OCI-M1 (cell line): Measurements from ENCODE around the gene SLC12A7.
"Not testable (repeated sequence)": the region's sequence is repeated elsewhere in the genome, so short reads cannot be mapped to it uniquely, and the experiment has no call there.

Source experiments
- DNase-seq: peaks from one replicate; lab custom pipeline; 2025; lab: John Stamatoyannopoulos, UW

Gene SLC12A7

DNA sequence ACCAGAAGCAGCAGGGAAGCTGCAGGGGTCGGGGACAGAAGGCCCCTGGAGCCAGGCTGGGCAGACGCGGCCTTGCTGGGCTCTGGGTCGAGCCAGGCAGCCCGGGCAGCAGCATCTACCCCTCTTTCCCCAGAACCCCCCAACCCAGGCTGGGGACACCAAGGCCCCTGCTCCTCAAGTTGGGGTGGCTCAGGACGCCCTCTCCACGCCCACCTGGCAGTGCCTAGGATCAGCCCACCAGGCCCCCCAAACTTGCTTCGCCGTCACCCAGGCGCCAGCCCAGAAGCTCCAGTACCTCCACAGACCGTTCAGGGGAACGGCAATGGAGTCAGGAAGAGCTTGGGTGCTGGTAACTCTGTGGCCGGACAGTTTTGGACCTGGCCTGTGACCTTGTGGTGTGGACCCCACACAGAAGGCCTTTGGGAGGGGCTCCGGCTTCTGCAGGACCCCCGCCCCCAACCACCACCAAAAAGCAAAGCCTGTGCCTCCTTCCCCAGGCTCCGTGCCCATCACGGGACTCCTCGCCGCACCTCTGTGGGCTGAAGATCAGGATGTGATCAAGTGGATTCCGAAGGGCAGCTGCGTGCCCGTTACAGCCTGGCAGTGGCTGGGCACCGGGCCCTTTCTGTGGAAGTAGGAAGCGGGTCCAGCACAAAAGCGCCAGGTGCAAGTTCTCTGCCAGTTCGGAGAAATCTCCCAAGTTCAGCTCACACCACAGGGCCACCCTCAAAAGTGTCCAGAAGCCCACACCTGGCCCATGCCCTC is 2.1 kb downstream of the SLC12A7 start:
- no peak for DNase-seq

DNA sequence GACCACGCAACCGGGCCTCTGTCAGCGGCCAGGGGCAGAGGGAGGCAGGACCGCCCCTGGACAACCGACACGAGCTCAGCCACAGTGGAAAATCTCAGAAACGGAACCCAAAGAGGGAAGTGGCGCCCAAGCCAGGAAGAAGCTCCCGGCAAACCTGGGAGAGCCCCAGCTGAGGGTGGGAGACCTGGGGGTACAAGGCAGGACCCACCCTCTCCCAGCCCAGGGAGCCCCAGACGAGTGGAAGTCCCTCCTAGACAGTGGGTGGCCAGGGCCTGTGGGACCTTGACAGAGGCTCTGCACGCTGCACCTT is 3.0 kb downstream of the SLC12A7 start:
- DNase-seq: no peak

DNA sequence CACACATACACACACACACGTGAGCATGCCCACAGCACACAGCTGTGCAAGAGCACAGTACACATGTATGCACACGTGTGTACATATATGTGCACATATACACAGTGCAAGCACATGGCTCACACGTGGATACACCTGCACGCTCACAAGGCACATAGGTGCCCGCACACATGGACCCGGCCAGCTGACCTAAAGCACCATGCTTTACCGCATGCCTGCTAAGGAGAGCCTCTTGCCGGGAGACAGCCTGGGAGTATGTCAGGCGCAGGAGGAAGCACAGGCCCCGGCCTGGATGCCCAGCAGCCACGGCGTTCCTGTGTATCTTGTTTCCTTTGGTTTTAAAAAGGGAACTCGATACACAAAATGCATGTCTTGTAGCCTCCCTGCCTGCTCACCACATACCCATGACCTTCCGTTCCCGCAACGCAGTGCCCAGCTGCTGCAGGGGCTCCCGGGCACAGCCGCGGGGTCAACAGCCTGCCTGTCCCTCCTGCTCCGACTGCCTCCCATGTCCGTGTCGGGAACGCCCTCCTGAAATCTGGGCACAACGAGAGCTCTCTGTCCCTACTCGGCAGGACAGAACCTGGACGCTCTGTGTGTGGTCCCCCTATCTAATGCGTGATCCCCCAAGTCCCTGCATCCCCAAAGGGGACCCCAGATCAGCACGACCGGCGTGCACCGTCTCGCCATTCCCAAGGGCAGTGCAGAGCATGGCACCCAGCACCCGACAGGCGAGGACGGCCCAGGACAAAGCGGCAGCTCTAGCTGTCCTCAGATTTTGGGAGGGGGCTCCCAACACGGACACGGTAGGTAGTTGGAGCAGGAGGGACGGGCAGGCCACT is 3.6 kb downstream of the SLC12A7 start:
- no peak for DNase-seq

DNA sequence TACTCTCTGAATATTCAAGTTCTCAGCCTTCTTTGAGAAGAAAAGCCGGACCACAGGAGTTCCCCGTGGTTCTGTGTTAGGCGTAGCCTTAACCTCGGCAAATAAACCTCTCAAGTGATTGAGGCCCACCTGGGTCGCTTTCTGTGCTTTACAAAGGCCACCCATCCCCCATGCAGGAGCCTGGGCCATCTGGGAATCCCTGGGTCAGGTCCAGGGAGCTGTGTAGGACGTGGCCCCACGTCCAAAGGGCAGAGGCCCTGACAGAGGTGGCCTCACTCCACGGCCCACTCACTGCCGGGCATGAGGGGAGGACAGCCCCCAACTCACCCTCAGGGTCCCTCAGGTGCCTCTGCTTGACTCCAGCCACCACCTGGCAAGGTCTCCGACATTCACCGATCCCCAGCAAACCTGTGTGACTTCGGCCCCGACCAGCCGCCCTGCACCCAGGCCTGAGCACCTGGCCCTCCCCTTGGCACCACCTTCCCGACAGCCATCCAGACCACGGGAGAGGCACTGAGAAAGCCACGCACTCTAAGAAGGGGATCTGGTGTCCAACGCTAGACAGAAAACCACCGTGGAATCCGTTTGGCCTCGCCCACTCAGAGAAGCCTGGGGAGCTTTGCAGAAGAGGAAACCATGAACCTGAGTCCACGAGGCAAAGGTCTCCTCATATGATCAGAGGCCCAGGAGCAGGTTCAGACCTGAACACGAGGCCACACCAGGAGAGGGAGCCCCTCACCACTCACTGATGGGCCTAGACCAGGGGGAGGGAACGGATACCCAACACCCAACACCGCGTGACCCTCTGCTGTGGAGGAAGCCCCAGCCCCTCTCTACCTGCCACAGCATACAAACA is 4.5 kb downstream of the SLC12A7 start:
- DNase-seq: peak; percentile 35

DNA sequence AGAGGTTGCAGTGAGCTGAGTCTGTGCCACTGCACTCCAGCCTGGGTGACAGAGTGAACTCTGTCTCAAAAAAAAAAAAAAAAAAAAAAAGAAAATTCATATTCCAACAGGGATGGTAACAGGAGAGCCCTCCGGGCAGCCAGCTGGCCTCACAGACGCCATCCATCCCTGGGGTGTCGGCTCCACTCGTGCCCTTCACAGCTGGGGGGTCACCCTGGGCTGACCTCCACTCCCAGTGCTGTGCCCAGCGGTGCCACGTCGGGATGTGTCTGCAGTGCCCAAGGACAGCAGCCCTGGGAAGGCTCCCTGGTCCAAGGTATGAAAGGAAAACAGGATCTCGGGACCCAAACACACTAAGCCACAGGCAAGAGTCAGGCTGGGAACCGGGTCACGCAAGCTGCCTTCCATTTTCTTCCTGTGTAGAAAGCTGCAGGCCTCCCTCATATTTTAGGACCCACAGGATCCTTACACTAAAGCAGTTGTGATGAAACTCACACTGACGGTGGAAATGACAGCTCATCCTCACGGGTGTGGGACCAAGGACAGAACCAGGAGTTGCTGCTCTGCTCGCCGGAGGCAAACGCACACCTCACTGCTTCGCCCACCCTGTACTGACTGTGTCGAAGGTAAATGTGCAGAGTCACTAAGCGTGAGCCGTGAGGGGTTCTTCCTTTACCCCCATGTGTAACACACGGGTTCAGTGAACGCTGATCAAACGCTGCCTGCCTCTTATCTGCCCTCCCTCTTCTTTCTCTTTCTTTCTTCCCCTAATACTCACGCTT is 5.3 kb downstream of the SLC12A7 start:
- peak; percentile 50 for DNase-seq

DNA sequence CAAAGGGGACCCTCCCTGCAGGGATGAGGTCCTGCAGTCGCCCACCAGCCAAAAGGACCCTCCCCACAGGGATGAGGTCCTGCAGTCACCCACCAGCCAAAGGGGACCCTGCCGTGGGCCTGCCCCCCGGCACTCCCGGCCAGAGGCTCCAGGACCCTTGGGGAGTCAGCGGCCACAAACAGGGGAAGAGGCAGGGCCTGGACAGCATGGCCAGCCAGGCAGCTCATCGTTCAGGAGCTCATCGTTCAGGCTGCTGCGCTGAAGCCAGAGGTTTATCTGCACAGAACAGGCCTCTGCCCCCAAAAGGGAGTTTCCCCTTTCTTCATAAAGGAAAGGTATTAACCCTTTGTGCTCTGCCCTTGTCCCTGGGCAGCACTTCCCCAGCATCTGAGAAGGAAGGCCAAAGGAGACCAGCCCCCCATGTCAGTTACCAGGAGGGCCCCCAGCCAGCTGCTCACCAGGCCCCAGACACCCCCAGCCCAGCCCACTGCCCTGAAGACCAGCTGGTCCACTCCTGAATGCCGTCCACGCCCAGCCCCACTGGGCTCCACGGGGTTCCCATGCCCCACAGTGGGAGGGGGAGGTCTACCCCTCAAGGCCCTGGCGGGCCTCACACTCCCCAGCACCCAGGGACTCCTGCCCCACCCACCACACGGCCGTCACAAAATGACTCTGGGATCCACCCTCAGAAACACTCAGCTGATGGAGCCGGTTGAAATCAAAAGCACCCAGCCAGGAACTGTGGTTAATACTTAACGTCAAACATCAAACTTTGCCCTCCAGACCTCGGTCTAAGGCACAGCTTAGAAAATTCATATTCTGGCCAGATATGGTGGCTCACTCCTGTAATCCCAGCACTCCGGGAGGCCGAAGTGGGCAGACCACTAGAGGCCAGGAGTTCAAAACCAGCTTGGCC is 6.3 kb downstream of the SLC12A7 start:
- peak; percentile 97 for DNase-seq

DNA sequence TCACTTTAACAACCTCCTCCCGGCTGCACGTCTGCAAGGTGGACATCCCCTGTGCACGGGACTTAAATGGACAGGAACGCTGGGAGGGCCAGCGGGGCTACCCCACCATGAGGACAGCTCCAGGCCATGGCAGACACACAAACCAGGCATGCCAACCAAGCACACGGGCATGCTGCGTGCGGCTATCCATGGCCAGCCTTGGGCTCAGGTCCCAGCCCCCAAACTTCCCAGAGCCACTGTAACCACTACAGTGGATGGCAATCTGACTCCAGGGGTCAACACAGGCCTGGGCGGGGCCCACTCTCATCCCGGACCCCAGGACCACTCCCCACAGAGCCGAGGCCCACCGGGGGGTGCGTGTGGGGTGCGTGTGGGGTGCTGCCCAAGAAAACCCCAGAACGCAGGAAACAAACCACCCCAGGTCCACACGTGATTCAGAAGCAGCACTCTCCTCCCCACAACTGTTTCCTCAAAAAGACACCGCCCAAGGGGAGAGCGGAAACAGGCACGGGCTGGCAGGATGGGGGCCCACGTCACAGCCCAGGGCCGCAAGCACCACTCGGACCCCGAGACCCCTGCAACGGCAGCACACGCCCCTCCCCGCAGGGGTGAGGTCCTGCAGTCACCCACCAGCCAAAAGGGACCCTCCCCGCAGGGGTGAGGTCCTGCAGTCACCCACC is 7.4 kb downstream of the SLC12A7 start:
- DNase-seq: peak; percentile 36

DNA sequence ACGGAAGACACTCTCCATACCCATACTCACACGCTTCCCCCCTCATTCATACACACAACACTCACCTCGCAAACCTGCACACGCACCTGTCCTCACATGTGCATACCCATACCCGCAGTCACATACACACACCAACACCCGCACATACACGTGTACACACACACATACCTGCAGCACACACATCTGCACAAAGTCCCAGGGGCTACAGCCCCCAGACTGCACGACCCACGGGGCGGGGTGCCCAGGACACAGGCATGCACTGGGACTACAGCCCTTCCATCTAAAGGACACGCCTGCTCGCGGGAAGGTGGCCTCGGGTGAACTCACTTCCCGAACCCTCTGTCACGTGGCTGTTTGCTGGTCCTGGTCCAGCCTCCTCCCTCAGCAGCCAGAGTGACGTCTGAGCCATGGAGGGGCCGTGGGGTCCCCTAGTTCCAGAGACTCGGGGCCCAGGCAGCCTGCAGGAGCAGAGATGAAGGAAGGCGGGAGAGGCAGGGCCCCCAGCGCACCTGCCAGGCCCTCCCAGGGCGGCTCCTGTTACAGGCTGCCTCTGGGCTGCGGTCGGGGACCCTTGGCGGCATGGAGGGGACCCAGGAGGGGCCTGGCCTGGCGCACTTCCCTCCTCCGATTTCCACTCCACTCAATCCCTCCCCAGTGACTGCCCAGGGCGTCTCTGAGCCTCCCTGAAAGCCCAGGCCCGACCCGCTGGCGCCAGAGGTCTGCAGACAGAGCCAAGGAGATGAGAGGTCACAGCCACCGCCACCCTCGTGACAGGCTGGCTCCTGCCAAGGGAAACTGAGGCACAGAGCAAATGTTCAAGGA is 8.1 kb downstream of the SLC12A7 start:
- no peak for DNase-seq

DNA sequence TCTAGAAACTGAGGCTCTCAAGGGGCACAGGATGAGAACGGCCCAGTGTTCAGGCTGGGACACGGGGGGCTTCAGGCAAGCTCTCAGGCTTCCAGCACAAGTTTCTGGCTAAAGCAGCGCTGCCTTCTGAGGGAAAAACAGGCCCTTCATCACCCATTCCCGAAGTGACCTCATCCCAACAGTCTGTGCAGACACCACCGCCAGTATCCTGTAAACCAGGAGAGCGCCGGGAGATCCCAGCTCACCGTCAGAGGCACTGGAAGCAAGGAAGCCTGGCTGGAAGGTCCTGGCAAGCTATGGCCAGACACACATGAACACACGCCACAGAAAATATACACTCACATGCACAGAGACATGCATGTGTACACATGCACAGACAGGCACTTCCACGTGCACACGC is 8.8 kb downstream of the SLC12A7 start:
- DNase-seq: no peak

DNA sequence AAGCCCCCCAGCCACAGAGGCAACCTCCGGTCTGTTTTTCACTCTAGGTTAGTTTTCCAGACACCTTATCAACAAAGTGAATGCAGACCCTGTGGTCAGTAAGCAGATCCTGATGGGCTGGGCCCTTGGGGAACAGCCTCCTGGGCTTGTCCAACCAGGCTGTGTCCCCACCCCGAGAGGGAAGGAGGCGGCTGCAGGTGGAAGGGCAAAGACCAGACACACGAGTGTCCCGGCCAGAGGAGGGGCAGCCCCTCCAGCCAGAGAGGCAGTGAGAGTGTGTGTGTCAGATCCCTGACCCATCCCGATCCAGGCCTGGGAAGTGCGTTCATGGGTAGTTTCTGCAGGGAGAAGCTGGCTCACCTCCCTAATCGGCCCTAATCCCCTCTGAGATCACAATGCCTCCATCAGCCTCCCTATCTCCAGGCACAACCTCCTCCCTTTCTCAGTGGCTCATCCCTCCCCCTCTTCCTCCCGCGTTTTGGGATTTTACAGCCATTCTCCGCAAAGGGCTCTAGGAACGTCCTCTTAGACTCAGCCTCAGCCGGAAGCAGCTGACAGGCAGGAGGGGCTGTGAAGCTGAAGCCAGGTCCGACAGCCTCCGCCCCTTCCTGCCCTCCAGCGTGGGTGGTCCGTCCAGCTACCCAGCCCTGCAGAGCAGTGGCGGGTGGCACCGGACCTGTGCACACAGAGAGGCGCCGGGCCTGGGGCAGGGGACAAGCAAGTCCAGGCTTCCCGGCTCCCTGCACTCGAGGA is 9.7 kb downstream of the SLC12A7 start:
- DNase-seq: peak; percentile 18

DNA sequence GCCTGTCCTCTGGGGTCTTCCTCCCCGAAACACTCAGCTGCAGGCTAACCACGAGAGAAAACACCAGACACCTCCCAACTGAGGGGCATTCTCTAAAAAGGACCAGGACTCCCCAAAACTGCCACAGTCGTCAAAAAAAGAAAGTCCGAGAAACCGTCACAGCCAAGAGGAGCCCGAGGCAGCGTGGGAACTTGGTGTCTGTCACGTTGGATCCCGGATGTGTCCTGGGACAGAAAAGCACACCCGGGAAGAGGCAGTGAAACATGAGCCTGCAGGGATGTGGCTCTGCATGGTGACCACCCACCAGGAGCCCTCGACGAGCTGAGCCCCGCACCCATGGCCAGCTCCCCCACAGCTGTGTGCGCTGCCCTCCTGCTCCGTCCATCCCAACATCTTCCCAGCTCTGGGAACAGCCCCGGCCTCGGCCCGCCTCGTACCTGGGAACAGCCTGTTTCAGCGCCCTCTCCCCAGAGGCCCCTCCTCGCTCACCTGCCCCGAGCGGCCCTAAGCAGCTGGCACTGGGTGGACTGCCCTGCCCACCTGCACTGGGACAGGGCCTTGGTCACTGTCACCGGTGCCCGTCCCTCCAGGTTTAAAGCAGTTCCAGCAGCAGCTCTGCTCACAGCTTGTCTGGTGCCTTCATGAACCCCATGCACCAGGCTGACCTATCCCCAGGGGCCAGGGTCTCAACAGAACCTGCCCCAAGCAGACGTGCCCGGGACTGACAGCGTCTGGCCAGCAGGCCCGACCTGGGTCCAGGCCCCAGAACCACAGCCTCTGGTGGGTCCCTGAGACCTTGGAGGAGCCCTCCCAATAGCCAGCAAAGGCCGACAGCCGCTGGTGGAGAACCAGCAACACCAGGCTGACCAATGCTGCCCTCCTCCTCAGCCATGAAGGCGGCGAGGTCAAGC is 10.9 kb downstream of the SLC12A7 start:
- no peak for DNase-seq

DNA sequence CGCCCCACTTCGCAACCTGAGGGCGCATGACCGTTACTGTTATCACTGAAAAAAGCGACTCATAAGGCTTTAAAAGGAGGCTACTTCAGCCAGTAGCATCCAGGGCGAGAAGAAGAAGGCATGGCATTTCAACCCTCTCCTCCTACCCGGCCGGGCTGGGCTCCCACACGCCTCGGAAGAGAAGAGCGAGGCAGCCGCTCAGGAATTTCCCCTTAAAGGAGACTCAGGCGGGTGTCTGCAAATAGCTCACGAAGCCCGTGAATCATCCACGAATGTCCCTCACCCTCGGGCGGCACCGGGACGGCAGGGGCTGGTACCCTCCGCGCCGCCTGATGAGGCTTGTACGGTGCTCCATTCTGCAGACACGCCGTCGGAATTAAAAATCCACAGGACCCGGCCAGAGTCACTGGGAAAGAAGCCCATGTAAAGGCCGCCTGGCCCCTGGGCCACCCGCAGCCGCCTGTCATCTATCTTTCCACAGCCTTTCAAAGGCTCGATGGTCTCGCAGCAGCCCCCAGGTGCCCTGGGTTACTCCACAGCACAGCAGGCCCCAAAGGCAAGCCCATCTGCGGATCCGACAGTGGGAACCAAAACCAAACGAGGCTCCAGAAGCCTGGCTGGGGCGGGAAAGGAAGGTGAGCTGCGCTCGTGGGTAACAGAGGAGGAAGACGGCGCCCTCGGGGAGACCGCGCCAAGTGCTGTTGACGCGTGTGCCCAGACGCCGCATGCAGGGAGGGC is 11.8 kb downstream of the SLC12A7 start:
- no peak for DNase-seq

DNA sequence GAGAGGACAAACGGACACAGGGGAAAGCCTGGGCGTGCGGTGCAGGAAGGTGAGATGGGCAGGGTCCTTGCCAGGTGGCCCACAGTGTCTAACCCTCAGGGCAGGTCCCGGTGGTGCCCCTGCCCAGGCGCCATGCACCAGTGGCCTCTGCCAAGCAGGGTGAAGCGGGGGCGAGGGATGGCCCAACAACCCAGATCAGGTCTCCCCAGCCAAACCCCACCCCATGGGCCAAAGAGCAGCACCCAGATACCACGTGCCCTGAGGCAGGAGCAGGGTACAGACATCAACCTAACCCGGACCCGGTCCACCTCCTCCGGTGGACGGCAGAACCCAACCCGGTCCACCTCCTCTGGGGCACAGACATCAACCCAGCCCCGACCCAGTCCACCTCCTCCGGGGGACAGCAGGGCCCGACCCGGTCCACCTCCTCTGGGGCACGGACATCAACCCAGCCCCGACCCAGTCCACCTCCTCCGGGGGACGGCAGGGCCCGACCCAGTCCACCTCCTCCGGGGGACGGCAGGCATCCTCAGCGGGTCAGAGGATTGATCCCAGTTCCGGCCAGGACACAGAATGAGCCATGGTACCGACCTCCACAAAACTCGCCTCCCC is 12.8 kb downstream of the SLC12A7 start:
- DNase-seq: no peak

DNA sequence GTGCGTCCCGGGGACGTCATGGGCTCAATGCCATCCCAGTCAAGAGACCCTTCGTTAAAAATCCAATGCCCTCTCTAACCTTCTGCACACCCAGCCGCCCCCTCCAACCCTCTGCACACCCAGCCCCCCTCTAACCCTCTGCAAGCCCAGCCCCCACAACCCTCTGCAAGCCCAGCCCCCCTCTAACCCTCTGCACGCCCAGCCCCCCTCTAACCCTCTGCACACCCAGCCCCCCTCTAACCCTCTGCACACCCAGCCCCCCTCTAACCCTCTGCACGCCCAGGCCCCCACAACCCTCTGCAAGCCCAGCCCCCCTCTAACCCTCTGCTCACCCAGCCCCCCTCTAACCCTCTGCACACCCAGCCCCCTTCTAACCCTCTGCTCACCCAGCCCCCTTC is 13.9 kb downstream of the SLC12A7 start:
- DNase-seq: not testable (repeated sequence)

DNA sequence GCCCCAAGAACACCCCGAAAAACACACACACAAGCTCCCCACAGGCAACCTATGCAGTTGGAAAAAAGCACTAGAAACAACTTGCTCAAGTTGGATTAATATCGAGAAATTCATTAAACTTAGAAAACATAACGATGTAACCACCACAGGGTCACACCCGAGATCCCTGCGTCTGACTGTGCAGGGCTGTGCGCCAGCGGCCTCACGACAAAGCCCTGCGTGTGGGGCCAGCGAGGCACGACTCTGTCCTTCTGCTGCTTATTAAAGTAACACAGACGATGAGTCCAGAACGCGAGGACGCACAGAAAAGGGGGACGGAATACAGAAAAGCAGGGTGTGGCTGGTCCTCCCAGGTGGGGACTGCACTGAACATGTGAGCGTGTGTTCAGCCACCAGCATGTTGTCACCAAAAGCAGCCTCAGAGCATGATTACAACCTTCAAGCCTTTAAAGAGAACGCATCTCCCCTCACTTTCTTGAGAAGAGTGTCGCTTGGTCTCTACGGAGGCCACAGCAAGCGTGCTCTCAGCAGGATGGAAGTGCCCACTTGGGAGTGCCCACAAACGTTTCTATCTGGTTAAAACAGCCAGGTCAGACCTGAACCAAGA is 14.4 kb downstream of the SLC12A7 start:
- DNase-seq: no peak

DNA sequence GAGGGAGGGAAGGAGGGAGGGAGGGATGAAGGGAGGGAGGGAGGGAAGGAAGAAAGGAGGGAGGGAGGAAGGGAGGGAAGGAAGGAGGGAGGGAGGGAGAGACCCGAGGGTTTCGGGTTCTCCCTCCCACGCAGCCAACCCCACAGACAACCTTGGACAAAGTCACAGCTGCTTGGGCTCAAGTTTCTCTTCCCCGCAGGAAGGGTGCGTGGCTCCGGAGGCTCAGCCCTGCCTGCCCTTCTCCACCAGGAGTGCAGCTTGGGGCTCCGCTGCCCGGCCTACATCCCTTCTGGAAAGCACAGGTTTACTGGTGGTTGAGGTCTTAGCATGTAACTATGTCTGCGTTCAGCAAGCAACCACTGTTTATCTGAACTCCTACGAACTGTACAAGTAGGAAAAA is 15.0 kb downstream of the SLC12A7 start:
- DNase-seq: no peak
